Upper lobe of right lung (tissue), 1 donor: Measurements from ENCODE around the gene SNX6. TPM values are rescaled to one million over a fixed set of nuclear protein-coding genes. Genes with fewer than 3 reads are reported as not detected.

Experiments used
- ATAC-seq: fragments of 200-7000 bp; cut with Tn5 transposase; one replicate; pipeline ENCODE4 v1.9.1; 2020; ENCODE audit warnings: mild to moderate bottlenecking, moderate library complexity
- DNase-seq: peaks from one replicate; pipeline ENCODE4 v3.0.0-alpha.2; 2020
- H3K27ac ChIP-seq: fragments of 200-600 bp; one replicate; pipeline ENCODE4 v1.8.0; 2022
- H3K27me3 ChIP-seq: fragments of 200-600 bp; one replicate; pipeline ENCODE4 v1.8.0; 2022; ENCODE audit warnings: mild to moderate bottlenecking
- H3K36me3 ChIP-seq: fragments of 200-600 bp; one replicate; pipeline ENCODE4 v1.8.0; 2022
- H3K4me1 ChIP-seq: fragments of 200-600 bp; one replicate; pipeline ENCODE4 v1.8.0; 2022
- H3K4me3 ChIP-seq: fragments of 200-600 bp; one replicate; pipeline ENCODE4 v1.8.0; 2022; ENCODE audit warnings: mild to moderate bottlenecking
- H3K9me3 ChIP-seq: fragments of 200-600 bp; one replicate; pipeline ENCODE4 v1.8.0; 2022
- CTCF ChIP-seq: fragments of 200-600 bp; IDR thresholded peaks from one replicate; pipeline ENCODE4 v1.8.0; 2022; ENCODE audit warnings: antibody characterized with exemption
- intact Hi-C: fragments of 100-400 bp; cut with DNase I; formaldehyde crosslinking; loops from one replicate; pipeline ENCODE4 v1.11.0; 2022
- total RNA-seq: library from RNA; stranded (reverse); fragmentation: NEBNext Ultra II Directional; extraction: Animal tissue kit (Norgen Biotek cat#: 25700); gene quantifications from one replicate; pipeline ENCODE4 v1.2.1, GENCODE V29; 2021
- donor health status: DM: no; HTN: yes; CAD: no; lungs with severe emphysema.

SNX6 gene
- total RNA-seq, 1 donor from 2014 or later = 64.9 TPM

GRCh38 chr14:34604995-34605394 lies 25.0 kb downstream of the SNX6 start:
- DNase-seq (no peak), ATAC-seq (peak; percentile 50)
- Histone ChIP-seq H3K4me3 (no peak overlapping the region), H3K4me1 (no peaks in the 10 kb centered on the region), H3K27me3 (no peaks in the 10 kb centered on the region), H3K9me3 (no peaks in the 10 kb centered on the region), H3K36me3 (peaks cover 99% of the 10 kb centered on the region), H3K27ac (no peak overlapping the region)
- intact Hi-C loops = no loop called here
- no peak for TF ChIP-seq CTCF

- no peak for DNase-seq
These were observed 33.1 kb downstream of the SNX6 start for GRCh38 chr14:34596891-34597290.

GRCh38 chr14:34593740-34594375 lies 36.1 kb downstream of the SNX6 start:
- H3K4me1 ChIP-seq = no peaks in the 10 kb centered on the region
- H3K36me3 ChIP-seq = peaks cover 98% of the 10 kb centered on the region
- H3K27ac ChIP-seq = no peak overlapping the region
- DNase-seq (peak; percentile 13), ATAC-seq (no peak)
- no peaks in the 10 kb centered on the region for H3K9me3 ChIP-seq
- H3K27me3 ChIP-seq = no peaks in the 10 kb centered on the region
- H3K4me3 ChIP-seq = no peak overlapping the region
- intact Hi-C loops = no loop called here
- no peak for TF ChIP-seq CTCF

More at GRCh38 chr14:34596891-34597290, 33.1 kb downstream of the SNX6 start:
- intact Hi-C loops = no loop called here
- Histone ChIP-seq H3K4me3 (no peak overlapping the region), H3K27me3 (no peaks in the 10 kb centered on the region), H3K36me3 (peaks cover 100% of the 10 kb centered on the region), H3K4me1 (no peaks in the 10 kb centered on the region), H3K9me3 (no peaks in the 10 kb centered on the region), H3K27ac (no peak overlapping the region)
- no peak for ATAC-seq
- no peak for TF ChIP-seq CTCF

GRCh38 chr14:34592623-34593022 lies 37.3 kb downstream of the SNX6 start:
- Histone ChIP-seq H3K27ac (no peak overlapping the region), H3K27me3 (no peaks in the 10 kb centered on the region), H3K36me3 (peaks cover 98% of the 10 kb centered on the region), H3K4me3 (no peak overlapping the region), H3K9me3 (no peaks in the 10 kb centered on the region), H3K4me1 (no peaks in the 10 kb centered on the region)
- DNase-seq (no peak), ATAC-seq (no peak)
- TF ChIP-seq CTCF = no peak
- intact Hi-C loops = no loop called here

GRCh38 chr14:34583525-34583924 lies 46.4 kb downstream of the SNX6 start:
- Histone ChIP-seq H3K9me3 (no peaks in the 10 kb centered on the region), H3K27me3 (no peaks in the 10 kb centered on the region), H3K27ac (no peak overlapping the region), H3K4me1 (no peaks in the 10 kb centered on the region), H3K4me3 (no peak overlapping the region), H3K36me3 (peaks cover 93% of the 10 kb centered on the region)
- DNase-seq = no peak
- ATAC-seq = no peak
- no peak for TF ChIP-seq CTCF
- intact Hi-C loops = no loop called here
